Neutrophil (primary cell): ENCODE results near the gene KRTCAP2.
A peak's percentile ranks its signal among the peaks of the same experiment; 100 is the strongest.

Source experiments
- H3K27ac ChIP-seq: fragments of 200-600 bp; sonication (generic); 2 replicates; pipeline ENCODE4 v1.5.1; 2016; ENCODE audit warnings: mild to moderate bottlenecking, moderate library complexity
- H3K27me3 ChIP-seq: fragments of 200-600 bp; sonication (generic); 2 replicates; pipeline ENCODE4 v1.6.0; 2016; ENCODE audit warnings: mild to moderate bottlenecking
- H3K36me3 ChIP-seq: fragments of 200-600 bp; sonication (generic); 2 replicates; pipeline ENCODE4 v1.5.1; 2017
- H3K4me1 ChIP-seq, 2 experiments: fragments of 200-600 bp in 1 of 2; sonication (generic) in 1 of 2; 1 replicate in 1 of 2; 2 replicates in 1 of 2; pipeline versions ENCODE4 v1.5.1 to v1.6.1; 2013 to 2016; ENCODE audit warnings: low read depth in 1 of 2, low read length in 1 of 2, mild to moderate bottlenecking in 1 of 2, moderate library complexity in 1 of 2; ENCODE audit not compliant: control insufficient read depth in 1 of 2, insufficient read depth in 1 of 2
- H3K4me3 ChIP-seq, 2 experiments: fragments of 200-600 bp in 1 of 2; sonication (generic) in 1 of 2; 1 replicate in 1 of 2; 2 replicates in 1 of 2; pipeline ENCODE4 v1.5.1; 2013 to 2016; ENCODE audit warnings: low read depth in 1 of 2, low read length in 1 of 2, mild to moderate bottlenecking in 1 of 2, moderate library complexity in 1 of 2
- H3K9me3 ChIP-seq: fragments of 200-600 bp; sonication (generic); 2 replicates; pipeline ENCODE4 v1.5.1; 2016
- CTCF ChIP-seq: fragments of 200-600 bp; sonication (generic); IDR thresholded peaks from 2 replicates; pipeline ENCODE4 v1.5.1; 2016; ENCODE audit warnings: antibody characterized with exemption

The KRTCAP2 gene

GRCh38 chr1:155206891-155207805, 34.0 kb upstream of the KRTCAP2 start:
- H3K27ac ChIP-seq, result peak overlapping the region; percentile 99
- peak; percentile 86 for TF ChIP-seq CTCF
- H3K36me3 ChIP-seq, result peaks cover 6% of the 10 kb centered on the region
- peak overlapping the region; percentile 74 to 87 for H3K4me3 ChIP-seq
- H3K27me3 ChIP-seq, result no peaks in the 10 kb centered on the region
- peaks cover 49 to 50% of the 10 kb centered on the region in 2 experiments for H3K4me1 ChIP-seq
- H3K9me3 ChIP-seq, result no peaks in the 10 kb centered on the region

GRCh38 chr1:155205969-155206593, 33.0 kb upstream of the KRTCAP2 start:
- Histone ChIP-seq H3K9me3 (no peaks in the 10 kb centered on the region), H3K36me3 (no peaks in the 10 kb centered on the region), H3K4me3 (no peak overlapping the region), H3K27me3 (no peaks in the 10 kb centered on the region), H3K4me1 (peaks cover 38 to 43% of the 10 kb centered on the region in 2 experiments), H3K27ac (no peak overlapping the region)
- no peak for TF ChIP-seq CTCF

- Histone ChIP-seq H3K4me1 (peaks cover 28 to 34% of the 10 kb centered on the region in 2 experiments), H3K36me3 (no peaks in the 10 kb centered on the region), H3K9me3 (no peaks in the 10 kb centered on the region), H3K27me3 (no peaks in the 10 kb centered on the region), H3K4me3 (no peak overlapping the region), H3K27ac (no peak overlapping the region)
- TF ChIP-seq CTCF, result no peak
Measured at GRCh38 chr1:155205035-155205434, 31.9 kb upstream of the KRTCAP2 start.

GRCh38 chr1:155202731-155203515, 29.8 kb upstream of the KRTCAP2 start:
- Histone ChIP-seq H3K9me3 (no peaks in the 10 kb centered on the region), H3K4me1 (peaks cover 13% of the 10 kb centered on the region in 2 experiments), H3K27me3 (no peaks in the 10 kb centered on the region), H3K4me3 (no peak overlapping the region), H3K36me3 (peaks cover 3% of the 10 kb centered on the region), H3K27ac (no peak overlapping the region)
- TF ChIP-seq CTCF, result no peak

- Histone ChIP-seq H3K4me1 (peaks cover 6% of the 10 kb centered on the region in 2 experiments), H3K27me3 (no peaks in the 10 kb centered on the region), H3K36me3 (peaks cover 10% of the 10 kb centered on the region), H3K27ac (no peak overlapping the region), H3K4me3 (no peak overlapping the region), H3K9me3 (no peaks in the 10 kb centered on the region)
- no peak for TF ChIP-seq CTCF
Measured at GRCh38 chr1:155202198-155202597, 29.1 kb upstream of the KRTCAP2 start.
